ENCODE results near the gene BTN3A1.

- TF ChIP-seq POLR2A (IDR thresholded peaks at IDR 0.05) (no peak), POLR2AphosphoS5 (IDR thresholded peaks at IDR 0.05) (no peak), CTCF (IDR thresholded peaks at IDR 0.05) (no peak)
Measured at GRCh38 chr6:26464014-26464413, 61.9 kb downstream of the BTN3A1 start.
